Calu3 (cell line): ENCODE measurements around the gene MKLN1. TPM values are rescaled to one million over a fixed set of nuclear protein-coding genes. Genes with fewer than 3 reads are reported as not detected.

Experiments
- BruUV-seq: library from RNA; stranded (reverse); fragments of 400-500 nt; replicated peaks from 2 replicates; lab custom pipeline; 2021; lab: Mats Ljungman, UMichigan
- CTCF ChIA-PET: fragments of 300-600 bp; sonication (Branson Sonifier 250); formaldehyde crosslinking; loops from one replicate; lab custom pipeline; 2022; ENCODE audit warnings: antibody characterized with exemption; lab: Charles Lee
- DNase-seq: peaks from one replicate; pipeline ENCODE4 v3.0.0; 2022
- H3K27ac Mint-ChIP-seq: one replicate; pipeline ENCODE4 v1.8.0; 2022; ENCODE audit warnings: mixed read lengths; ENCODE audit not compliant: unreplicated experiment
- H3K27me3 Mint-ChIP-seq: one replicate; pipeline ENCODE4 v1.8.0; 2022; ENCODE audit warnings: mixed read lengths; ENCODE audit not compliant: unreplicated experiment
- H3K36me3 Mint-ChIP-seq: one replicate; pipeline ENCODE4 v1.8.0; 2022; ENCODE audit warnings: mild to moderate bottlenecking, moderate library complexity, mixed read lengths; ENCODE audit not compliant: insufficient read depth, unreplicated experiment
- H3K4me1 Mint-ChIP-seq: one replicate; pipeline ENCODE4 v1.8.0; 2022; ENCODE audit warnings: mild to moderate bottlenecking, low read depth, mixed read lengths; ENCODE audit not compliant: unreplicated experiment
- H3K4me3 Mint-ChIP-seq: one replicate; pipeline ENCODE4 v1.8.0; 2022; ENCODE audit warnings: mild to moderate bottlenecking, low read depth, moderate library complexity, mixed read lengths; ENCODE audit not compliant: unreplicated experiment
- H3K9me3 Mint-ChIP-seq: one replicate; pipeline ENCODE4 v1.8.0; 2022; ENCODE audit warnings: low read depth, mixed read lengths; ENCODE audit not compliant: unreplicated experiment
- intact Hi-C: fragments of 100-400 bp; cut with micrococcal nuclease; formaldehyde crosslinking; loops from one replicate; pipeline ENCODE4 v1.10.0; 2022; ENCODE audit not compliant: unreplicated experiment
- total RNA-seq: library from RNA; stranded (reverse); gene quantifications from 2 replicates; pipeline ENCODE4 v1.2.3, GENCODE V29; 2022
- TF ChIP-seq, protein P1 (sequence below): fragments of 200-600 bp; IDR thresholded peaks from one replicate; pipeline ENCODE4 v1.8.0; 2022; ENCODE audit warnings: antibody characterized with exemption; ENCODE audit not compliant: unreplicated experiment

MKLN1 gene
- total RNA-seq, 1 experiment from 2014 or later, result 47.1 TPM

DNA sequence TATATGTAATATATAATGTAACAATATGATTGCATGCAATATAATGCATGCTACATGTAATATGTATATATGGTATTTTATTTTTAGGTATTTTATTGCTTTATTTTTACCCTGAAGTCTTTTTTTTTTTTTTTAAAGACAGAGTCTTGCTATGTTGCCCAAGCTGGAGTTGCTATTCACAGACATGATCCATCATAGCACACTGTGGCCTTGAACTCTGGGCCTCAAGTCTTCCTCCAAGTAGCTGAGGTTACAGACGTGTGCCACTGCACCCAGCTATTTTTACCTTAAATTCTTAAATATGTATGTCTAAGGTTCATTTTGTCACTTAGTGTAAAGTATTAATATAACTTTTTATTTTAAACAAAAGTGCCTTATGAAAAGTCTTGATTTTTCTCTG, 47.1 kb downstream of the MKLN1 start:
- H3K27me3 Mint-ChIP-seq, result no peaks in the 10 kb centered on the region
- intact Hi-C loops, result loop anchor here (5.0 kb wide), 1 partner anchor 38 kb away; no protein-coding TSS in a partner anchor
- no peak overlapping the region for H3K4me3 Mint-ChIP-seq
- no peak overlapping the region for H3K27ac Mint-ChIP-seq
- BruUV-seq, result no TSS peak
- no peak for DNase-seq
- H3K4me1 Mint-ChIP-seq, result peaks cover 28% of the 10 kb centered on the region
- H3K36me3 Mint-ChIP-seq, result no peaks in the 10 kb centered on the region
- CTCF ChIA-PET, result no interaction called here
- no peaks in the 10 kb centered on the region for H3K9me3 Mint-ChIP-seq
- TF ChIP-seq, protein P1, sequence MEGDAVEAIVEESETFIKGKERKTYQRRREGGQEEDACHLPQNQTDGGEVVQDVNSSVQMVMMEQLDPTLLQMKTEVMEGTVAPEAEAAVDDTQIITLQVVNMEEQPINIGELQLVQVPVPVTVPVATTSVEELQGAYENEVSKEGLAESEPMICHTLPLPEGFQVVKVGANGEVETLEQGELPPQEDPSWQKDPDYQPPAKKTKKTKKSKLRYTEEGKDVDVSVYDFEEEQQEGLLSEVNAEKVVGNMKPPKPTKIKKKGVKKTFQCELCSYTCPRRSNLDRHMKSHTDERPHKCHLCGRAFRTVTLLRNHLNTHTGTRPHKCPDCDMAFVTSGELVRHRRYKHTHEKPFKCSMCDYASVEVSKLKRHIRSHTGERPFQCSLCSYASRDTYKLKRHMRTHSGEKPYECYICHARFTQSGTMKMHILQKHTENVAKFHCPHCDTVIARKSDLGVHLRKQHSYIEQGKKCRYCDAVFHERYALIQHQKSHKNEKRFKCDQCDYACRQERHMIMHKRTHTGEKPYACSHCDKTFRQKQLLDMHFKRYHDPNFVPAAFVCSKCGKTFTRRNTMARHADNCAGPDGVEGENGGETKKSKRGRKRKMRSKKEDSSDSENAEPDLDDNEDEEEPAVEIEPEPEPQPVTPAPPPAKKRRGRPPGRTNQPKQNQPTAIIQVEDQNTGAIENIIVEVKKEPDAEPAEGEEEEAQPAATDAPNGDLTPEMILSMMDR, result no peak

- Mint-ChIP-seq H3K27ac (no peak overlapping the region), H3K4me1 (no peaks in the 10 kb centered on the region), H3K9me3 (no peaks in the 10 kb centered on the region), H3K27me3 (no peaks in the 10 kb centered on the region), H3K4me3 (no peak overlapping the region), H3K36me3 (no peaks in the 10 kb centered on the region)
- intact Hi-C loops, result no loop called here
- no TSS peak for BruUV-seq
- CTCF ChIA-PET, result no interaction called here
- DNase-seq, result no peak
- TF ChIP-seq, protein P1, result no peak
These were observed 53.6 kb downstream of the MKLN1 start for GRCh38 chr7:131381069-131381838.

DNA sequence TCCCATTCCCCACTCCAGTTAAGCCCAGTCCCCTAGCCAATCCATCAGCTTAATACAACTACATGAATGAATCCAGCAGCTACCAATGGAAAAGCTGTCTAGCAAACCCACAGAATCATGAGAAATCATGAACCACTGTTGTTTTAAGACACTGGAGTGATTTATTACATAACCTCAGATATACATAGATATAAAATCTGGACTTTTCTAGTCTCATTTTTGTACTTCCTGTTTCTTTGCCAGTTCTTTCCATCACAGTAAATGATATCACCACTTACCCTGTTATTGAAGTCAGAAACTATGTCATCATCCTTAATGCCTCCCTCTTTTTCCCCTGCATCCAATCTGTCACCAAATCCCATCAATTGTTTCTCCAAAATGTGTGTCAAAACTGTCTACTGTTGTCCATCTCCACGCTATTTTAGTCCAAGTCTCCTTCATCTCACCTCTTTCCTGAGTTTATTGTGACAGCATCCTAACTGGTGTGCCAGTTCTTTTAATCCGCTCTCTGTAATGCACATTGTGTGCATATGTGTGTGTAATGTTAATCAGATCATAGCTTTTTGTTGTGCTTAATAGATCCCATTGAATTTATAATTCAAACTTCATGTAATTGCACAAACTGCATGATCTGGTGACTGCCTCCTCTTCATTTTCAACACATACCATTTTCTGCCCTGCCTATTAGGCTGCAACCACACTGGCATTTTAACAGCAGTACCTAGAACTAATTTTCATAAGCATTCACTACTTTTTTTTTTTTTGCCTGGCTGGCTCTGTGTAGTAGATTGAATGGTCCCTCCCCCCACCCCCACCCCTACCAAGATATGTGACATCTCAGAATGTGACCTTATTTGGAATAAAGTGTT, 56.0 kb downstream of the MKLN1 start:
- CTCF ChIA-PET, result no interaction called here
- TF ChIP-seq, protein P1, result no peak
- BruUV-seq, result no TSS peak
- intact Hi-C loops, result no loop called here
- H3K4me1 Mint-ChIP-seq, result no peaks in the 10 kb centered on the region
- H3K27me3 Mint-ChIP-seq, result no peaks in the 10 kb centered on the region
- H3K9me3 Mint-ChIP-seq, result no peaks in the 10 kb centered on the region
- H3K27ac Mint-ChIP-seq, result no peak overlapping the region
- no peak overlapping the region for H3K4me3 Mint-ChIP-seq
- H3K36me3 Mint-ChIP-seq, result no peaks in the 10 kb centered on the region
- no peak for DNase-seq

GRCh38 chr7:131384286-131384635, 56.6 kb downstream of the MKLN1 start:
- intact Hi-C loops, result no loop called here
- Mint-ChIP-seq H3K4me3 (no peak overlapping the region), H3K27ac (no peak overlapping the region), H3K9me3 (no peaks in the 10 kb centered on the region), H3K36me3 (no peaks in the 10 kb centered on the region), H3K27me3 (no peaks in the 10 kb centered on the region), H3K4me1 (no peaks in the 10 kb centered on the region)
- BruUV-seq, result no TSS peak
- TF ChIP-seq, protein P1, result no peak
- DNase-seq, result no peak
- CTCF ChIA-PET, result interaction anchor here (0.9 kb wide), 1 partner anchor 32 kb away, joined by 3 read pairs; no protein-coding TSS in a partner anchor
